Esophagus (tissue), 2 donors: ENCODE measurements around the gene COX4I1. TPM values are rescaled to one million over a fixed set of nuclear protein-coding genes. Genes with fewer than 3 reads are reported as not detected.
A peak's percentile ranks its signal among the peaks of the same experiment; 100 is the strongest.
"Not testable (repeated sequence)": the region's sequence is repeated elsewhere in the genome, so short reads cannot be mapped to it uniquely, and the experiment has no call there.

ENCODE experiments used
- H3K27ac ChIP-seq, 2 donors: one replicate each; pipeline ENCODE4 v1.5.1; 2013; ENCODE audit warnings: low read depth in 2 of 2, mild to moderate bottlenecking in 2 of 2, inconsistent platforms in 1 of 2, low read length in 1 of 2, moderate library complexity in 1 of 2
- H3K27me3 ChIP-seq, 2 donors: one replicate each; pipeline ENCODE4 v1.6.1; 2013; ENCODE audit warnings: low read length in 2 of 2, control low read depth in 1 of 2, mild to moderate bottlenecking in 1 of 2; ENCODE audit not compliant: insufficient read depth in 2 of 2, control insufficient read depth in 1 of 2
- H3K36me3 ChIP-seq, 2 donors: one replicate each; pipeline ENCODE4 v1.6.1; 2013; ENCODE audit warnings: low read length in 1 of 2; ENCODE audit not compliant: control insufficient read depth in 2 of 2, insufficient read depth in 2 of 2
- H3K4me1 ChIP-seq, 2 donors: one replicate each; pipeline ENCODE4 v1.6.1; 2013; ENCODE audit warnings: low read length in 1 of 2; ENCODE audit not compliant: control insufficient read depth in 2 of 2, insufficient read depth in 2 of 2
- H3K4me3 ChIP-seq, 2 donors: one replicate each; pipeline ENCODE4 v1.5.1; 2013; ENCODE audit warnings: low read length in 2 of 2, mild to moderate bottlenecking in 2 of 2, low read depth in 1 of 2, moderate library complexity in 1 of 2
- H3K9me3 ChIP-seq, 2 donors: one replicate each; pipeline ENCODE4 v1.6.1; 2013; ENCODE audit warnings: mild to moderate bottlenecking in 2 of 2, low read depth in 1 of 2, low read length in 1 of 2, moderate library complexity in 1 of 2; ENCODE audit not compliant: control insufficient read depth in 2 of 2, insufficient read depth in 1 of 2
- WGBS, 2 donors: extraction: QIAGEN DNeasy Blood & Tissue Kit; methylation state at CpG; one replicate each; pipeline ENCODE4 v1.1.7; 2013; 5-methylcytosine and 5-hydroxymethylcytosine counted together
- polyA plus RNA-seq, 2 donors: library from polyadenylated mRNA; stranded (reverse); fragments of 200-250 nt; gene quantifications; one replicate each; pipeline ENCODE4 v1.2.3, GENCODE V29; 2013
- donor health status: healthy with polysubstance abuse.
- donor health status: Bipolar disorder and iron deficiency.

The COX4I1 gene
- polyA plus RNA-seq, 2 donors = 884 to 1,078 TPM

DNA sequence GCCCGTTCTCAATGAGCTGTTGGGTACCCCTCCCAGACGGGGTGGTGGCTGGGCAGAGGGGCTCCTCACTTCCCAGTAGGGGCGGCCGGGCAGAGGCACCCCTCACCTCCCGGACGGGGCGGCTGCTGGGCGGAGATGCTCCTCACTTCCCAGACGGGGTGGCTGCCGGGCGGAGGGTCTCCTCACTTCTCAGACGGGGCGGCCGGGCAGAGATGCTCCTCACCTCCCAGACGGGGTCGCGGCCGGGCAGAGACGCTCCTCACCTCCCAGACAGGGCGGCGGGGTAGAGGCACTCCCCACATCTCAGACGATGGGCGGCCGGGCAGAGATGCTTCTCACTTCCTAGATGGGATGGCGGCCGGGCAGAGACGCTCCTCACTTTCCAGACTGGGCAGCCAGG lies 8.6 kb downstream of the COX4I1 start:
- WGBS, 2 donors = 92 to 99% methylated on average over 10 to 21 of the region's 27 CpGs
- H3K9me3 ChIP-seq, H3K27me3 ChIP-seq, H3K4me1 ChIP-seq, H3K27ac ChIP-seq, H3K4me3 ChIP-seq: not testable (repeated sequence)
- peaks cover 8 to 28% of the 10 kb centered on the region in 2 donors for H3K36me3 ChIP-seq

GRCh38 chr16:85808926-85809325 lies 9.4 kb downstream of the COX4I1 start:
- Histone ChIP-seq H3K27me3 (no peaks in the 10 kb centered on the region), H3K36me3 (peaks cover 8 to 23% of the 10 kb centered on the region in 2 donors), H3K4me1 (no peaks in the 10 kb centered on the region), H3K4me3 (no peak overlapping the region), H3K27ac (no peak overlapping the region), H3K9me3 (peaks cover 0 to 5% of the 10 kb centered on the region in 2 donors)
- 93 to 100% methylated on average over 7 of the region's 7 CpGs for WGBS, 2 donors

DNA sequence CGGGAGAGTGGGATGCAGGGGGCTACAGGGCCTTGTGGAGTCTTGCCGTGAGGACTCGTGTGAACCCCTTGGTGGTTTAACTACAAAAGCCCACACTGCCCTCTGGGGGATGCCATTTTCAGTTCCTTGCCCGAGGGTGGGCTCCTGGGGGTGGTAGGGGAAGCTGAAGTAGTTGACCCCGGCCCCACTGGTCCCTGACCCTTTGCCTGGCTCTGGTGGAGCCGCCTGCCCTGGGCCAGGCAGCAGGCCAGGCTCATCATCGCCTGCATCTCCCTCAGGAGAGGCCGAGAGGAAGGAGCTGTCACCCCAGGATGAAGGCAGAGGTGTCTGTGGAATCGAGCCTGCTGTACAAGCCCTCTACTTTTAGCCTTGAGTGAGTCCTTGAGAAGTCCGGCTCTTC lies 10.2 kb downstream of the COX4I1 start:
- H3K27ac ChIP-seq = no peak overlapping the region
- no peaks in the 10 kb centered on the region for H3K4me1 ChIP-seq
- no peak overlapping the region for H3K4me3 ChIP-seq
- peaks cover 8 to 20% of the 10 kb centered on the region in 2 donors for H3K36me3 ChIP-seq
- H3K9me3 ChIP-seq = peaks cover 0 to 5% of the 10 kb centered on the region in 2 donors
- WGBS, 2 donors = 67 to 72% methylated on average over 10 of the region's 10 CpGs
- H3K27me3 ChIP-seq = no peaks in the 10 kb centered on the region

GRCh38 chr16:85810097-85810741 lies 10.7 kb downstream of the COX4I1 start:
- Histone ChIP-seq H3K36me3 (peaks cover 3 to 15% of the 10 kb centered on the region in 2 donors), H3K4me1 (no peaks in the 10 kb centered on the region), H3K27me3 (no peaks in the 10 kb centered on the region), H3K9me3 (peaks cover 0 to 5% of the 10 kb centered on the region in 2 donors), H3K27ac (no peak overlapping the region), H3K4me3 (peak overlapping the region in 1 of 2 donors; percentile 0)
- WGBS, 2 donors = 81 to 85% methylated on average over 13 of the region's 13 CpGs

- peaks cover 0 to 5% of the 10 kb centered on the region in 2 donors for H3K9me3 ChIP-seq
- no peaks in the 10 kb centered on the region for H3K4me1 ChIP-seq
- no peak overlapping the region for H3K27ac ChIP-seq
- WGBS, 2 donors = 86 to 89% methylated on average over 7 of the region's 7 CpGs
- H3K36me3 ChIP-seq = peaks cover 2 to 10% of the 10 kb centered on the region in 2 donors
- H3K4me3 ChIP-seq = peak overlapping the region in 1 of 2 donors; percentile 0
- H3K27me3 ChIP-seq = no peaks in the 10 kb centered on the region
Measured at GRCh38 chr16:85810742-85811115, 11.2 kb downstream of the COX4I1 start.

DNA sequence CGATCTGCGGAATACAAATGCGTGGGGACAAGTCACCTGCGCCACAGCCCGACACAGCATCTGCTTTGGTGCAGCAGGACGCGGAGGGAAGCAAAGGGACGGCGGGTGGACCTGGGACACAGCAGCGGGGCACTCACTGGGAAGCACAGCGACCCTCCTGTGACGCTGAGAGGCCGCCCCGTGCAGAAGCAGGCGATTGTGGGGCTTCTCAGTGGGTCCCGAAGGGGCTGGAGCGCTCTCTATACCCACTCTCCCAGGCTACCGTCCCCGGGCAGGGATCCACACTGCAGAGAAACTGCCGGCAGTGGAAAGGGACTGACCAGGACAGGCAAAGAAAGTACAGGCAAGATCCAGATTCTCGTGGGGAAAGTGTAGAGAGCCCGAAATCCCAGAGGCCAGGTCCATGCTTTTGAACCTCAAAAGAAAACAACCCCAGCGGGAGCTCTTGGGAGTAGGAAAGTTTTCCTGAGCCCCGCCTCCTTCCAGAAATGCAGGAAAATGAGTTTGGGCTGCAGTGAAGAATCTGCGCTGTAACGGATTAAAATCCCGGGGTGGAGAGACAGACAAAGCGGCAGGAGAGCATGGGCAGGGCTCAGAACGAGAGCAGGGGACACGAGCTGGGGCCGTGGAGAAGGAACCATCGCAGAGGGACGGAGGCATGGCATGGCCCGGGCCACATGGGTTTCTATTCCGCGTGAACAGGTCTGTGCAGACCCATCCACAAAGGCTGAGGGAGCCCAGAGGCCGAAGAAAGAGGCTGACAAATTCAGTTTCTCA lies 12.7 kb downstream of the COX4I1 start:
- Histone ChIP-seq H3K4me1 (no peaks in the 10 kb centered on the region), H3K4me3 (no peak overlapping the region), H3K27ac (no peak overlapping the region), H3K9me3 (peaks cover 0 to 5% of the 10 kb centered on the region in 2 donors), H3K36me3 (no peaks in the 10 kb centered on the region), H3K27me3 (no peaks in the 10 kb centered on the region)
- 41 to 49% methylated on average over 37 of the region's 37 CpGs for WGBS, 2 donors

DNA sequence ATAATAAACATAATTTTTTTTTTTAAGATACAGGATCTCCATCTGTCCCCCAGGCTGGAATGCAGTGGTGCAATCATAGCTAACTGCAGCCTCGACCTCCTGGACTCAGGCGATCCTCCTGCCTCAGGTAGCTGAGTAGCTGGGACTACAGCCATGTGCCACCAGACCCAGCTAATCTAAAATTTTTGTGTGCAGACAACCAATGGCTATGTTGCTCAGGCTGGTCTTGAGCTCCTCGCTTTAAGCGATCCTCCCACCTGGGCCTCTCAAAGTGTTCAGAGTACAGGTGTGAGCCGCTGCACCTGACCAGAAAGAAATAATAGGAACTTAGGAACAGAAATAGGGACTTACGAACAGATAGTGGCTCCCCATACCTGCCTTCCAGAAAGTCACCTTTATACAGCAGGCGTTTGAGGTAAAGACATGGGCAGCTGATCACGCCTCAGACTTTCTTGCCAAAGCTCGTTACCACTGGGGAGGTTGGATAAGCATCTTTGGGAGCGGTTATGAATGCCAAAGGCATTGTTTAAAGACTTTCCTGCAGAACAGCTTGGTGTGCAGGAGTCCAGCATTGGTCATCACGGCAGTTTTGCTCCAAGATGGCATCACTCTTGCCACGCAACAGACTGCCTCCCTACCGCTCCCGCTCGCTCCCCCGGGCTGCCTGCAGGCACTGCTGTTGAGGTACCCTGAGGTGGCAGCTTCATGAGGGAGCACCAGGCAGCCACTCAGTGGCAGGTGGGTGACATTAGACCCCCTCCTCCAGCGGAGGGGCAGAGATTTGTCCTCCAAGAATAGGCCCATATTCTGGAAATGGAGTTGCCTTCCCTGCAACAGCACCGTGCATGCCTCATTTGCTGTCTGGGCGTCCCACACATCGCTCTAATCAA lies 13.6 kb downstream of the COX4I1 start:
- H3K27me3 ChIP-seq = no peaks in the 10 kb centered on the region
- H3K9me3 ChIP-seq = peaks cover 0 to 5% of the 10 kb centered on the region in 2 donors
- no peak overlapping the region for H3K27ac ChIP-seq
- WGBS, 2 donors = 82 to 83% methylated on average over 20 of the region's 20 CpGs
- no peaks in the 10 kb centered on the region for H3K36me3 ChIP-seq
- no peak overlapping the region for H3K4me3 ChIP-seq
- H3K4me1 ChIP-seq = no peaks in the 10 kb centered on the region

DNA sequence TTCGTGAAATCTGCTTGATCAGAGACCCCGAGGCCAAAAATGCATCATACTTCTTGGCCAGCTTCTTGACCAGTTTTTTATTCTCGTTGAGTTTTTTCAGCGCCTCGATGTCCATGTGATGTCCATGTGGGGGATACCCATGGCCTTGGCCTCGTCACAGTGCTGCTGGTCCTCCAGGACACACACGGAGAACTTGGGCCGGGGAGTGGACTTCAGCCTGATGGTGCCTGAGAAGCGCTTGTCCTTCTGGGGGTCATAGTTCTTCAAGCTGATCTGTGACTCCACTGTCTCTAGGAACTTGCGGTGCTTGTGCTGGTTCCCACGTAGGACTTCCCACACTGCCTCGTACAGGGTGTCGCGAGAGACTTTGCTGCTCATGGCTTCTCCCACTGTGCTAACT lies 16.7 kb downstream of the COX4I1 start:
- no peaks in the 10 kb centered on the region for H3K36me3 ChIP-seq
- no peak overlapping the region for H3K4me3 ChIP-seq
- H3K27ac ChIP-seq = no peak overlapping the region
- H3K27me3 ChIP-seq = no peaks in the 10 kb centered on the region
- H3K4me1 ChIP-seq = no peaks in the 10 kb centered on the region
- WGBS, 2 donors = 90 to 94% methylated on average over 14 of the region's 14 CpGs
- peaks cover 0 to 3% of the 10 kb centered on the region in 2 donors for H3K9me3 ChIP-seq

DNA sequence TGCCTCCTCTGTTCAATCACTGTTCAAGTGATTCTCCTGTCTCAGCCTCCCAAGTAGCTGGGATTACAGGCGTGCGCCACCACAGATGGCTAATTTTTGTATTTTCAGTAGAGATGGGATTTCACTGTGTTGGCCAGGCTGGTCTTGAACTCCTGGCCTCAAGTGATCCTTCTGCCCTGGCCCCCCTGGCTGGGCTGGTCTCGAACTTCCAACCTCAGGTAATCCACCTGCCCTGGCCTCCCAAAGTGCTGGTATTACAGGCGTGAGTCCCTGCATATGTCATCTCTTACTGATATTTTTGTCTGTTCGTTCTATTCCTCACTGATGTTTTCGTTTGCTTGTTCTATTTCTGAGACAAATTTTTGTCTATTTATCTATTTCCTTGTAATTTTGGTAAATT lies 17.7 kb downstream of the COX4I1 start:
- 91 to 92% methylated on average over 6 of the region's 6 CpGs for WGBS, 2 donors
- not testable (repeated sequence) for H3K4me1 ChIP-seq, H3K27ac ChIP-seq, H3K4me3 ChIP-seq, H3K27me3 ChIP-seq, H3K9me3 ChIP-seq, H3K36me3 ChIP-seq
